GM19240 (cell line): ENCODE data around the gene PUM1.

ENCODE experiments used
- DNase-seq: peaks from one replicate; pipeline ENCODE4 v3.0.0; 2011; ENCODE audit warnings: low spot score; ENCODE audit not compliant: insufficient read length

The PUM1 gene

DNA sequence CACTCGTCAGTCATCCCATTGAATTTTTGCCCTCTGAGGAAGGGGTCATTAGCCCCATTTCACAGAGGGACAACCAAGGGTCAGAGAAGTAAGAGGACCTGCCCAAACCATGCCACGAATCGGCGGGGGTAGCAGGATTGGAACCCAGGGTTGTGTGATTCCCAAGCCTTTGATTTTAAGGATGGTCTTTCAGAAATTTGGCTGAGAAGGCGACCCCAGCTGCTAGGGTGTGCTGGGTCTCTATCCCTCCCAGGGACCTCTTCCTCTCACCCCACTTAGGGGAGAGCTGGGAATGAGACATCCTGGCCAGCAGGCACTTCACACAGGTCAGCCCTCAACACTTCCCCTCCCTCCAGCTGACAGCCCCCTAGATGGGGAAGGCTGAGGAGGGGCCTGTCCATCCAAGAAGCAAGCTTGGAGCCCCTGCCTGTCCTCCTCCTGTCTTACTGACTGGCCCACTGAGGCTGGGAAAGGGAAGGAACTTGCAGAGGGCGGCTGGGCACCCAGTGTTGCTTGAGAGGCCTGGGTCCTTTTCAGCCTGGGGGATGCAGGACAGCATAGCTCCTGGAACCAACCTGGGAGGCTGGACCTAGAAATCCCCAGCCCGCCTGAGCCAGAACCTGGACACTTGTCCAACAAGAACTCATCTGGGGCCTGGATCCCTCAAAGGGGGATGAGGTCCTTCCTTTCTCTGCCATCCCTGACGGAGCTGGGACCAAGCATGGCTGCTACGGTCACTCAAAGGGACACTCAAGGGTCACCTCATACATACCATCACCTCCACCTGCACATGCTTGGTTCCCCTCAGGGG lies 158.7 kb downstream of the PUM1 start:
- DNase-seq: no peak

- no peak for DNase-seq
Measured at GRCh38 chr1:30905916-30906620, 159.4 kb downstream of the PUM1 start.

DNA sequence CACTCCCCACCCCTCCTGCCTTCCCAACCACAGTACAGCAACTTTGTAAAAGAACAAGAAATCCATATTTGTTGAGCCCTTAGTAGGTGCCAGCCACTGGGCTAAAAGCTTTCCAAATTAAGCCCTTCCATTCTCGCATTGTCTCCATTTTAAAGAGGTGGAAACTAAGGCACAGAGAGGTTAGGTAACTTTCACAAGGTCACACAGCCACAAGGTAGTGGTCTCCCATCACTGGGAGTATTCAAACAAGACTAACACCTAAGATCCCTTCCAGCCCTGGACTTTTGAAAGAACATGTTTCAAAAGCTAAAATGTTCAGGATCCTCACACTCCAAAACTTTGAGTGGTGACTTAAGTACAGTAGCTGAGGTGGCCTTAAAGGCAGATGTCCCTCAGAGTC lies 160.1 kb downstream of the PUM1 start:
- no peak for DNase-seq

GRCh38 chr1:30904962-30905335 lies 160.6 kb downstream of the PUM1 start:
- no peak for DNase-seq

- no peak for DNase-seq
Measured at GRCh38 chr1:30904191-30904961, 161.1 kb downstream of the PUM1 start.

DNA sequence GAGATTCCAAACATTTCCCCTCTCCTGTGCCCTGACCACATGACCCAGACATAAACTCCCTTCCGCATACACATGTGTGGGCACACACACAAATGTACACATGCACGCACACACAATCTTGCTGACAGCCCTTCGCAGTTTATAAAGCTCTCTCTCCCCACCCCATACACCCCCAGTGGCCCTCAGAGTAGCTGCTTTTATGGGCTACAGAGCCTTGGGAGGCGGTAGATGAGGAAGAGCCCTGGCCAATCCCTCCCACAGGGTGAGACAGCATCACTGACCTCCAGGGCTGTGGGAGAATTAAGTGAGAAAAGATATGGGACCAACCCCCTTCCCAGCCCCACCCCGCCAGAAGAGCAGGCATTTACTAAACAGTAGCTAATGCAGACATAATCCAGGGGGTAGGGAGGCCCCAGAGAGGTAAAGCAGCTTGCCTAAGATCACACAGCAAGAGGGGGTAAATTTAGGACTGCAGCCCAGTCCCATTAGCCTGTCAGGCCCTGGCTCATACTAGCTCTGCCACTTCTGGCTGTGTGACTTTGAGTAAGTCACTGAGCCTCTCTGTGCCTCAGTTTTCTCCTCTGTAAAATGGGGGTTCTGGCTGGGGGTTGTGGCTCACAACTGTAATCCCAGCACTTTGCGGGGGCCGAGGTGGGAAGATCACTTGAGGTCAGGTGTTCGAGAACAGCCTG lies 162.0 kb downstream of the PUM1 start:
- no peak for DNase-seq

GRCh38 chr1:30902593-30903290 lies 162.8 kb downstream of the PUM1 start:
- DNase-seq: no peak

DNA sequence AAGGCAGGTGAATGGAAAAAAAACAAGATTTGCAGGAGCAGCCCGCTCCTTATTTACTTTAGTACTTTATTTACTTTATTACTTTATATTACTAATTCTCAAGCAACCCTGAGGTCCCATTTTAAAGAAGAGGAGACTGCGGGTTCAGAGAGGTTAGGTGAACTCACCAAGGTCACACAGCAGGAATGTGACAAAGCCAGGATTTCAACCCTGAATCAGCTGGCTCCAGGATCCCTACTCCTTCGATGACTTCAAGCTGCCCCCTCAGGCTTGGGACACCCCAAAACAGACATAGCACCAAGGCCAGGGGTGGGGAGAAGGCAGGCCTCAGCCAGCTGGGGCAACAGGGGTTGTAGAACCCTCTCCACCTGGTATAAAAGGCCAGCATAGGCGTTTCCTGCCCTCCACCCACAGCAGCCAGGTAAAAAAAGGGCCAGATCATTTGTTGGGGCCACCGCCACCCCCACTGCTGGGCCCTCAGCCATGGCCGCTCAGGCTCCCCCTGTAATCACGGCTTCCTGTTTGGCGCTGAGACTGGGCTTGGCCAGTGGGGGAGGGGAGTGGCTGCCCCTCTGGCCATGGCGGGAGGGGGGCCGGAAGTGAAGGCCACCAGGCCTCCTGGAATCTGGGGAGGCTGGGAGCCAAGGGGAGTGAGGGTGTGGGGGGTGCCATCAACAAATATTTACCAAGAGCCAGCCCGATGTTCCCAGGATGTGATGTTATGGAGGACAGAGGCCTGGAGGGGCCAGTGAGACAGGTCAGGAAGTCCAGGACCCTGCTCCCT lies 163.5 kb downstream of the PUM1 start:
- no peak for DNase-seq

DNA sequence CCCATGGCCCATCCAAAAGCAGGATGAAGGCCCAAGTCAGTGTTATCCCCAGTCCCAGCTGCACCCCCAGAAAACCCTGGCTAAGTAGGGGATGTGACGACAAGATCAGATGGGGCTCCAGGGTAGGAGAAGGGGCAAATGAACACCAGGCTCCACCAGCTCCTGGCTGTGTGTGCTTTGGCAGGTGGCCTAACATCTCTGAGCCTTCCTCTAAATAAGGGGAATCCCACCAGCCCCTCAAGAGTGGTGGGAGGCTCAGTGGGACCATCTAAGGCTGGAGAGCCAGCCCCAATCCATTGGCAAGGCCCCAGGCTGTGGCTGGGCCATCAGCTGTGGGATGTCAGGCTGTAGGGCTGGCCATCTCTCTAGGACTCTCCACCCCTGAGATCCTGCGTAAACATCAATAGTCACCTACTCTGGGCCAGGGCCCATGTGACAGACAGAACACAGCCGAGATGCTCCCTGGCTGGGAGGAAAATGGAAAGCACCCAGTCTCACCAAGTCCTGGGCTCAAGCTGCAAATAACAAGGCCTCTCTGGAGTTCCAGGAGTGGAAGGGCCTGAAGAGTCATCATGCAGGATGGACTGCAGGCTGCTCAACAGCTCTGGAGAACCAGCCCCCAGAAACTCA lies 164.5 kb downstream of the PUM1 start:
- DNase-seq: no peak

DNA sequence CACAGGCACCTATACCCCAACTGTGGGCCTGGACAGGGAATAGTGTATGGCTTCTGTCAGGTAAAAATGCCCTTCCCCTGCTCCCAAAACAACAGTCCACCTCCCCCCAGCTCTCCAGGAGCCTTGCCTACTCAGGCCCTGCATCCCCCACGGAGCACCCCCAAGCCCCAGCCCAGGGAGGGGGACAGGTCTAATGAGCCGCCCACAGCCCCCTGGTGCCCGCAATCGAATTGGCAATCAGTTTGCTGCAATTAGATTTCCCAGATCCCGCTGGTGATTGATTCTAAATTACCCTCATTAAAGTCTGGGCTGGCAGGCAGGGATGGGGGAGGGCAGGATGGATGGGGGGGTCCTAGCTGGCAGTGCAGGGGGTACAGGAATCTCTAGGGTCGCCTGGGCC lies 165.0 kb downstream of the PUM1 start:
- DNase-seq: no peak

GRCh38 chr1:30899577-30900389 lies 165.7 kb downstream of the PUM1 start:
- DNase-seq: no peak

GRCh38 chr1:30898031-30898815 lies 167.3 kb downstream of the PUM1 start:
- no peak for DNase-seq

DNA sequence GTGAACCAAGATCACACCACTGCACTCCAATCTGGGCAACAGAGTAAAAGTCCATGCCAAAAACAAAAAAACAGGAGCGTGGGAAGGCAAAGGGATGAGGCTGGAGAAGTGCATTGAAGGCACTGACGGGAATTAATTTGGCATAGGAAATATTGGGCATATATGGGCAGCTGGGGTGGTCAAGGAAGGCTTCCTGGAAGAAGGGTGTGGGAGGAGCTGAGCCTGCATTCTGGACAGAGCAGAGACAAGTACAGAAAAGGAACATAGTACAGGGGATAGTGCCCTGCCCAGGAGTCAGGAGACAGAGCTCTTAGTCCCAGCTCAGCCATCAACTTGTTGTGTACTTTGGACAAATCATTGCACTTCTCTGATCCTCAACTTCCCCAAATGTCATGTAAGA lies 168.6 kb downstream of the PUM1 start:
- DNase-seq: no peak

DNA sequence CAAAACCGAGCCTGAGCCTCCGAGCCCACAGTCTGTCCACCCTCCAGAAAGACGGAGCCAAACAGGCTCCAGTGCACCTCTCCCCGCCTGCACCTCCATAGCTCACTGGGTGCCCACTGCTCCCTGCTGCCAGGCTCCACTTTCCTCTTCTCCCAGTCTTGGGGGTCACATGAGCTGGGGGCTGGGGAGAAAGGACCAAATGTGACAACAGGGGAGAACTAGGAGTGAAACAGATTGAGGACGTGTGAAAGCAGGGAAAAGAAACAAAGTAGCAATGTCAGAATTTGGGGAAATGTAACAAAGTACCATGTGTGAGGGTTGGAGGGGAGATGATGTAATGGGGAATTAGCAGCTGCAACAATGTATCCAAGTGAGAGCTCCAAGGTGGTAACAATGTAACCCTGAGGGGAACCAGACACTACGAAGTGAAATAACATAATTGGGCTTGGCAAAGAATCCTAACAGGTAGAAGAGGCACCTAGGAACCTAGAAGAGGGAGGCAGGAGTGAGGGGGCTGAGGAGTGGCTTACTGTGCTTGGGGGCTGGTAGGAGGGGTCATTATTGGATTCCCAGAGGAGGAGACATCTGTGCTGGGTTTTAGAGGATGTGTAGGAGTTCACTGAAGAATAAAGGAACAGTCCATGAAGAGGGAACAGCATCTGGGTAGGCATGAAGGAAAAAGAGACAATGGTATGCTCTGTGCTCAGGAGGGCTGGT lies 169.4 kb downstream of the PUM1 start:
- no peak for DNase-seq

GRCh38 chr1:30895382-30895943 lies 170.1 kb downstream of the PUM1 start:
- DNase-seq: no peak

DNA sequence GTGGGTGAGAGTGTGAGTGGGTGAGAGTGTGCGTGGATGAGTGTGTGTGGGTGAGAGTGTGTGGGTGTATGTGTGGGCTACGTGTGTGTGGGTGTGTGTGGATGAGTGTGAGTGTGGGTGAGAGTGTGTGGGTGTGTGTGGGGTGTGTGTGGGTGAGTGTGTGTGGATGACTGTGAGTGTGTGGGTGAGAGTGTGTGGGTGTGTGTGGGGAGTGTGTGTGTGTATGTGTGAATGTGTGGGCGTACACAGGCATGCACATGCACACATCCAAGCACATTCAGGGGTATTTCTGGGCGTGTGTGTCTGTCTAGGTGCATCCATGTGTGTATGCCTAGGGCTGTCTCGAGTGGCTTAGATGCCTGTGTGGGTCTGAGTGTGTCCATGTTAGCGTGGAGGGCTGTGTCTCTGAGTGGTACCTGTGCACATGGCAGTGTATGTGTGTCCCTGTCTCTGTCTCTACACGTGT lies 171.0 kb downstream of the PUM1 start:
- no peak for DNase-seq
